HepG2 (cell line): ENCODE results near the gene SHISA4. TPM values are rescaled to one million over a fixed set of nuclear protein-coding genes. Genes with fewer than 3 reads are reported as not detected.

Experiments
- ATAC-seq: fragments of 200-7000 bp; cut with Tn5 transposase; 3 replicates; pipeline ENCODE4 v1.9.1; 2020; ENCODE audit warnings: mild to moderate bottlenecking, moderate library complexity
- BruUV-seq: library from RNA; stranded (reverse); fragments of 400-500 nt; replicated peaks from 2 replicates; lab custom pipeline; 2021; lab: Mats Ljungman, UMichigan
- CTCF ChIA-PET: fragments of 300-600 bp; formaldehyde crosslinking; extraction: SDS; loops from one replicate; lab custom pipeline; 2021; ENCODE audit warnings: low total read pairs, inconsistent platforms, low intra/inter-chr PET ratio; lab: Yijun Ruan, JAX
- POLR2A ChIA-PET: fragments of 350-600 bp; sonication (Branson Sonifier 250); formaldehyde crosslinking; loops from one replicate; lab custom pipeline; 2020; ENCODE audit warnings: antibody characterized with exemption, inconsistent platforms; lab: Yijun Ruan, JAX
- DNase-seq: peaks from one replicate; pipeline ENCODE4 v3.0.0-alpha.2; 2015; ENCODE audit warnings: low spot score
- FAIRE-seq: peaks from 3 replicates; lab custom pipeline; 2011; peaks lifted over from hg19 to GRCh38; lab: Jason Lieb, UNC
- H2AFZ ChIP-seq: one replicate; pipeline ENCODE4 v1.6.1; 2011; ENCODE audit warnings: low read length, inconsistent platforms
- H3K27ac ChIP-seq: fragments of 300-600 bp; 3 replicates; pipeline ENCODE4 v1.8.0; 2011; ENCODE audit warnings: mixed run types, mild to moderate bottlenecking, mixed read lengths, low read length, inconsistent platforms; ENCODE audit not compliant: insufficient read depth; ENCODE audit errors: extremely low read length
- H3K27me3 ChIP-seq, 2 experiments: fragments of 200-600 bp in 1 of 2; 2 replicates in 1 of 2; 3 replicates in 1 of 2; pipeline versions ENCODE4 v1.6.0 to v1.8.0; 2011; ENCODE audit warnings: low read length in 2 of 2, mild to moderate bottlenecking in 2 of 2, moderate library complexity in 2 of 2, inconsistent platforms in 1 of 2; ENCODE audit not compliant: insufficient read depth in 2 of 2, control insufficient read depth in 1 of 2
- H3K36me3 ChIP-seq, 2 experiments: fragments of 200-600 bp in 1 of 2; replicated peaks in 1 of 2; 2 replicates in 1 of 2; 3 replicates in 1 of 2; pipeline versions ENCODE4 v1.5.1 to v1.8.0; 2011; ENCODE audit warnings: low read length in 2 of 2, inconsistent platforms in 1 of 2; ENCODE audit not compliant: insufficient read depth in 2 of 2, control insufficient read depth in 1 of 2
- H3K4me1 ChIP-seq: 2 replicates; pipeline ENCODE4 v1.5.1; 2012; ENCODE audit warnings: low read length, inconsistent platforms; ENCODE audit not compliant: insufficient read depth
- H3K4me2 ChIP-seq: 2 replicates; pipeline ENCODE4 v1.6.0; 2011; ENCODE audit warnings: low read depth, low read length, inconsistent platforms
- H3K4me3 ChIP-seq, 3 experiments: fragments of 200-600 bp in 1 of 3; sonication (generic), shearing (Covaris generic) in 1 of 3; replicated peaks in 1 of 3; 2 replicates each; pipeline ENCODE4 v1.5.1; 2011 to 2016; ENCODE audit warnings: low read length in 3 of 3, inconsistent platforms in 2 of 3, low read depth in 2 of 3, mild to moderate bottlenecking in 2 of 3, control low read depth in 1 of 3, mixed read lengths in 1 of 3; ENCODE audit not compliant: insufficient read depth in 1 of 3
- H3K79me2 ChIP-seq: one replicate; pipeline ENCODE4 v1.6.1; 2011; ENCODE audit warnings: low read length, inconsistent platforms; ENCODE audit not compliant: insufficient read depth
- H3K9ac ChIP-seq: 2 replicates; pipeline ENCODE4 v1.6.0; 2011; ENCODE audit warnings: mild to moderate bottlenecking, low read depth, low read length, inconsistent platforms; ENCODE audit not compliant: insufficient read depth
- H3K9me3 ChIP-seq: 2 replicates; pipeline ENCODE4 v1.5.1; 2012; ENCODE audit warnings: mild to moderate bottlenecking, low read length
- H4K20me1 ChIP-seq: 2 replicates; pipeline ENCODE4 v1.6.0; 2011; ENCODE audit warnings: inconsistent platforms, mild to moderate bottlenecking, low read length, moderate library complexity; ENCODE audit not compliant: insufficient read depth
- CBFB ChIP-seq: sonication (generic); formaldehyde crosslinking; IDR thresholded peaks from 2 replicates; pipeline ENCODE4 v1.4.0; 2020; ENCODE audit warnings: missing genetic modification reagents
- GTF3A ChIP-seq: sonication (generic); formaldehyde crosslinking; conservative IDR thresholded peaks from 2 replicates; pipeline ENCODE4 v1.4.0; 2020; ENCODE audit warnings: mild to moderate bottlenecking, missing genetic modification reagents
- MXD4 ChIP-seq: IDR thresholded peaks from 2 replicates; pipeline ENCODE4 v1.6.1; 2016; ENCODE audit warnings: mild to moderate bottlenecking, missing biosample characterization, missing genetic modification reagents
- NFE2L1 ChIP-seq: sonication (generic); formaldehyde crosslinking; IDR thresholded peaks from 2 replicates; pipeline ENCODE4 v1.4.0; 2020; ENCODE audit warnings: missing genetic modification reagents, mild to moderate bottlenecking, borderline replicate concordance
- PCBP1 ChIP-seq: fragments of 200-400 bp; formaldehyde crosslinking; IDR thresholded peaks from 2 replicates; pipeline ENCODE4 v1.6.1; 2017; ENCODE audit warnings: mild to moderate bottlenecking, low read depth, low read length, borderline replicate concordance
- RELA ChIP-seq: sonication (generic); formaldehyde crosslinking; IDR thresholded peaks from 2 replicates; pipeline ENCODE4 v1.4.0; 2020; ENCODE audit warnings: missing genetic modification reagents
- SOX13 ChIP-seq, 3 experiments: fragments of 450-650 bp in 1 of 3; sonication (generic) in 1 of 3; formaldehyde crosslinking in 1 of 3; IDR thresholded peaks in 2 of 3; conservative IDR thresholded peaks in 1 of 3; 2 replicates each; pipeline versions ENCODE4 v1.5.0 to v1.6.1; 2016 to 2020; ENCODE audit warnings: antibody characterized with exemption in 1 of 3, mild to moderate bottlenecking in 1 of 3, missing compliant biosample characterization in 1 of 3, missing genetic modification reagents in 1 of 3, moderate library complexity in 1 of 3
- ZNF343 ChIP-seq: sonication (generic); formaldehyde crosslinking; IDR thresholded peaks from 2 replicates; pipeline ENCODE4 v1.4.0; 2020; ENCODE audit warnings: mild to moderate bottlenecking, missing genetic modification reagents
- ZNF432 ChIP-seq: sonication (generic); formaldehyde crosslinking; IDR thresholded peaks from 2 replicates; pipeline ENCODE4 v1.5.0; 2020; ENCODE audit warnings: missing genetic modification reagents, mild to moderate bottlenecking, borderline replicate concordance
- ZNF556 ChIP-seq: sonication (generic); formaldehyde crosslinking; IDR thresholded peaks from 2 replicates; pipeline ENCODE4 v1.4.0; 2020; ENCODE audit warnings: mild to moderate bottlenecking, missing genetic modification reagents, borderline replicate concordance
- ZNF724P ChIP-seq: sonication (generic); formaldehyde crosslinking; IDR thresholded peaks from 2 replicates; pipeline ENCODE4 v1.8.0; 2022; ENCODE audit warnings: missing genetic modification reagents, borderline replicate concordance
- ZSCAN30 ChIP-seq: sonication (generic); formaldehyde crosslinking; IDR thresholded peaks from 2 replicates; pipeline ENCODE4 v1.5.0; 2020; ENCODE audit warnings: mild to moderate bottlenecking, missing genetic modification reagents
- WGBS: methylation state at CpG from one replicate; pipeline ENCODE4 v1.1.6; 2017; ENCODE audit warnings: low lambda C conversion rate; 5-methylcytosine and 5-hydroxymethylcytosine counted together
- in situ Hi-C: cut with HindIII; loops from 2 replicates; pipeline ENCODE4 v1.10.0; 2017; ENCODE audit warnings: low pct_unique_long_range_greater_than_20kb; ENCODE audit not compliant: extremely low pct_ligation_motif_present
- intact Hi-C: fragments of 100-400 bp; cut with micrococcal nuclease; formaldehyde crosslinking; loops from one replicate; pipeline ENCODE4 v1.10.0; 2022; ENCODE audit not compliant: unreplicated experiment
- polyA plus RNA-seq, 8 experiments: library from polyadenylated mRNA; depleted of rRNA in 3 of 8; stranded (reverse) in 7 of 8; unstranded in 1 of 8; fragments of >200 nt; fragmentation: Illumina TruSeq in 4 of 8; extraction: Trizol in 4 of 8; gene quantifications; 2 replicates each; pipeline versions ENCODE4 v1.2.1 to v1.2.3, GENCODE V29; 2011 to 2016; ENCODE audit warnings: low read depth in 4 of 8, missing spikeins in 1 of 8, mixed read lengths in 1 of 8; ENCODE audit not compliant: insufficient read depth in 1 of 8
- total RNA-seq, 5 experiments: library from RNA; depleted of rRNA; stranded (reverse); fragments of >200 nt; fragmentation: Illumina TruSeq; extraction: Trizol; gene quantifications; 2 replicates each; pipeline ENCODE4 v1.2.3, GENCODE V29; 2016; ENCODE audit warnings: low read depth in 1 of 5
- TF ChIP-seq, protein P1 (sequence below): conservative IDR thresholded peaks from 2 replicates; pipeline ENCODE4 v1.6.1; 2018; ENCODE audit warnings: missing genetic modification reagents
- TF ChIP-seq, protein P2 (sequence below): sonication (generic); formaldehyde crosslinking; IDR thresholded peaks from 2 replicates; pipeline ENCODE4 v1.4.0; 2020; ENCODE audit warnings: mild to moderate bottlenecking, missing genetic modification reagents
- TF ChIP-seq, protein P3 (sequence below): sonication (generic); formaldehyde crosslinking; IDR thresholded peaks from 2 replicates; pipeline ENCODE4 v1.8.1; 2023; ENCODE audit warnings: mild to moderate bottlenecking, inconsistent platforms, moderate library complexity, missing genetic modification reagents, borderline replicate concordance
- TF ChIP-seq, protein P4 (sequence below): sonication (generic); formaldehyde crosslinking; IDR thresholded peaks from 2 replicates; pipeline ENCODE4 v1.5.0; 2020; ENCODE audit warnings: mild to moderate bottlenecking, missing genetic modification reagents

SHISA4 gene
- total and polyA plus RNA-seq, 2 of the 13 experiments (the other 11 are each of a cell fraction or from before 2014, with no cell fraction given), result 0.51 to 1.0 TPM

DNA sequence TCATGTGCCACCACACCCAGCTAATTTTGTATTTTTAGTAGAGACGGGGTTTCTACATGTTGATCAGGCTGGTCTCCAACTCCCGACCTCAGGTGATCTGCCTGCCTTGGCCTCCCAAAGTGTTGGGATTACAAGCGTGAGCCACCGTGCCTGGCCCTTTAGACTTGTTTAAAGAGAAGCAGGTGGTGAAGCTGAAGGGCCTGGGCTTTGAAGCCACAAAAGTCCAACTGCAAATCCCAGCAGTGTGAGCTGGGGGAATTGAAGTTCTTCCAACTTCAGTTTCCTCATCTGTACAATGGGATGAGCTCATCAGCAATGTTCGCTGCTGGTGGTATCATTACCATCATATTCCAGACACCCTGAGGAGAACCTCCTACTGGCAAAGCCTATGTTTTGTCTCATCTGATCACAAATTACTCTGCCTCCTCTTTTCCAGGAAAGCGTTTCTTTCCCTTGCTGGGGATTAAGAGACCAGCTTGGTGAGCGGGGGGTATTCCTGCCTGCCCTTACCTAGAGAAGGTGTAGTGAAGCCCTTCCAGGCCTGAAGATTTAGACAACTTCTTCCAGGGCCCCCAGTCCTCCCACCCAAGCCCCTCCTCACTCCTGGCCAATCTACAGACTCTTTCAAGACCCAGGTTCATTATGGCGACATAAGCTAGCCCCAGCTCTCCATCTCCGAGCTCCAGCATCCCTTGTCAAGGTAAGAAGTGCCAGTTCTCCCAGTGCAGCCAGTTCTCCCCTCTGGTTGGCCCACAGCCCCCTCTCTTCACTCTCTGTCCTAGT lies 2.4 kb upstream of the SHISA4 start:
- no peak for ATAC-seq
- Histone ChIP-seq H3K9me3 (no peaks in the 10 kb centered on the region), H3K9ac (no peak overlapping the region), H3K4me1 (peaks cover 29% of the 10 kb centered on the region), H3K4me2 (no peak overlapping the region), H3K79me2 (no peaks in the 10 kb centered on the region), H3K27ac (no peak overlapping the region), H2AFZ (no peak overlapping the region), H3K36me3 (no peaks in the 10 kb centered on the region), H3K27me3 (peaks cover 5 to 36% of the 10 kb centered on the region in 2 experiments; a peak in 3 of 5 replicates), H4K20me1 (no peaks in the 10 kb centered on the region), H3K4me3 (no peak overlapping the region)
- no TSS peak for BruUV-seq
- POLR2A ChIA-PET, result no interaction called here
- intact Hi-C loops, result loop anchor here (5.0 kb wide), 1 partner anchor 96 kb away; the partner anchor contains the start of gene RNPEP
- TF ChIP-seq, protein P1, sequence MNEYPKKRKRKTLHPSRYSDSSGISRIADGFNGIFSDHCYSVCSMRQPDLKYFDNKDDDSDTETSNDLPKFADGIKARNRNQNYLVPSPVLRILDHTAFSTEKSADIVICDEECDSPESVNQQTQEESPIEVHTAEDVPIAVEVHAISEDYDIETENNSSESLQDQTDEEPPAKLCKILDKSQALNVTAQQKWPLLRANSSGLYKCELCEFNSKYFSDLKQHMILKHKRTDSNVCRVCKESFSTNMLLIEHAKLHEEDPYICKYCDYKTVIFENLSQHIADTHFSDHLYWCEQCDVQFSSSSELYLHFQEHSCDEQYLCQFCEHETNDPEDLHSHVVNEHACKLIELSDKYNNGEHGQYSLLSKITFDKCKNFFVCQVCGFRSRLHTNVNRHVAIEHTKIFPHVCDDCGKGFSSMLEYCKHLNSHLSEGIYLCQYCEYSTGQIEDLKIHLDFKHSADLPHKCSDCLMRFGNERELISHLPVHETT (CRISPR knock-in tag), result no peak
- TF ChIP-seq, protein P2, sequence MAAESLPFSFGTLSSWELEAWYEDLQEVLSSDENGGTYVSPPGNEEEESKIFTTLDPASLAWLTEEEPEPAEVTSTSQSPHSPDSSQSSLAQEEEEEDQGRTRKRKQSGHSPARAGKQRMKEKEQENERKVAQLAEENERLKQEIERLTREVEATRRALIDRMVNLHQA (CRISPR knock-in tag), result no peak
- TF ChIP-seq, protein P3, sequence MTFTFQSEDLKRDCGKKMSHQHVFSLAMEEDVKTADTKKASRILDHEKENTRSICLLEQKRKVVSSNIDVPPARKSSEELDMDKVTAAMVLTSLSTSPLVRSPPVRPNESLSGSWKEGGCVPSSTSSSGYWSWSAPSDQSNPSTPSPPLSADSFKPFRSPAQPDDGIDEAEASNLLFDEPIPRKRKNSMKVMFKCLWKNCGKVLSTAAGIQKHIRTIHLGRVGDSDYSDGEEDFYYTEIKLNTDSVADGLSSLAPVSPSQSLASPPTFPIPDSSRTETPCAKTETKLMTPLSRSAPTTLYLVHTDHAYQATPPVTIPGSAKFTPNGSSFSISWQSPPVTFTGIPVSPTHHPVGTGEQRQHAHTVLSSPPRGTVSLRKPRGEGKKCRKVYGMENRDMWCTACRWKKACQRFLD (CRISPR knock-in tag), result no peak
- no peak for TF ChIP-seq ZNF556 (CRISPR knock-in tag)
- TF ChIP-seq PCBP1, result no peak
- no peak for TF ChIP-seq SOX13 (IDR thresholded peaks at IDR 0.05)
- TF ChIP-seq SOX13 (CRISPR knock-in tag; conservative IDR thresholded peaks at IDR 0.05 in 1 of 2, IDR thresholded peaks at IDR 0.05 in 1 of 2), result no peak
- no peak for TF ChIP-seq NFE2L1 (CRISPR knock-in tag)
- TF ChIP-seq RELA, result no peak
- TF ChIP-seq GTF3A (CRISPR knock-in tag), result no peak
- TF ChIP-seq, protein P4, sequence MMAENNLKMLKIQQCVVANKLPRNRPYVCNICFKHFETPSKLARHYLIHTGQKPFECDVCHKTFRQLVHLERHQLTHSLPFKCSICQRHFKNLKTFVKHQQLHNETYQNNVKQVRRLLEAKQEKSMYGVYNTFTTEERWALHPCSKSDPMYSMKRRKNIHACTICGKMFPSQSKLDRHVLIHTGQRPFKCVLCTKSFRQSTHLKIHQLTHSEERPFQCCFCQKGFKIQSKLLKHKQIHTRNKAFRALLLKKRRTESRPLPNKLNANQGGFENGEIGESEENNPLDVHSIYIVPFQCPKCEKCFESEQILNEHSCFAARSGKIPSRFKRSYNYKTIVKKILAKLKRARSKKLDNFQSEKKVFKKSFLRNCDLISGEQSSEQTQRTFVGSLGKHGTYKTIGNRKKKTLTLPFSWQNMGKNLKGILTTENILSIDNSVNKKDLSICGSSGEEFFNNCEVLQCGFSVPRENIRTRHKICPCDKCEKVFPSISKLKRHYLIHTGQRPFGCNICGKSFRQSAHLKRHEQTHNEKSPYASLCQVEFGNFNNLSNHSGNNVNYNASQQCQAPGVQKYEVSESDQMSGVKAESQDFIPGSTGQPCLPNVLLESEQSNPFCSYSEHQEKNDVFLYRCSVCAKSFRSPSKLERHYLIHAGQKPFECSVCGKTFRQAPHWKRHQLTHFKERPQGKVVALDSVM (CRISPR knock-in tag), result no peak
- TF ChIP-seq MXD4 (CRISPR knock-in tag), result no peak
- no peak for TF ChIP-seq CBFB
- no peak for TF ChIP-seq ZNF343 (CRISPR knock-in tag)
- no peak for TF ChIP-seq ZNF432 (CRISPR knock-in tag)
- no peak for TF ChIP-seq ZSCAN30 (CRISPR knock-in tag)
- no peak for TF ChIP-seq ZNF724P
- no peak for FAIRE-seq
- no peak for DNase-seq
- 56% methylated on average over 7 of the region's 9 CpGs for WGBS
- in situ Hi-C loops, result no loop called here
- CTCF ChIA-PET, result no interaction called here
